T-helper 2 cell treated with Interferon-gamma antibody and Interleukin-4, amounts not matched to agents 5 μg/mL and 100 μg/mL, for 36 hours (primary cell): Measurements from ENCODE around the gene SLC7A5.
"Not testable (repeated sequence)": the region's sequence is repeated elsewhere in the genome, so short reads cannot be mapped to it uniquely, and the experiment has no call there.

Experiments
- DNase-seq: peaks from one replicate; pipeline ENCODE4 v3.0.0; 2021; ENCODE audit warnings: low spot score
- H3K27ac Mint-ChIP-seq: one replicate; pipeline ENCODE4 v1.8.0; 2021; ENCODE audit warnings: mild to moderate bottlenecking, mixed read lengths
- H3K27me3 Mint-ChIP-seq: one replicate; pipeline ENCODE4 v1.8.0; 2021; ENCODE audit warnings: low read depth, mixed read lengths
- H3K36me3 Mint-ChIP-seq: one replicate; pipeline ENCODE4 v1.8.0; 2021; ENCODE audit warnings: low read depth, mixed read lengths
- H3K4me1 Mint-ChIP-seq: one replicate; pipeline ENCODE4 v1.8.0; 2021; ENCODE audit warnings: low read depth, mixed read lengths
- H3K4me3 Mint-ChIP-seq: one replicate; pipeline ENCODE4 v1.8.0; 2022; ENCODE audit warnings: mild to moderate bottlenecking, moderate library complexity, mixed read lengths
- H3K9me3 Mint-ChIP-seq: one replicate; pipeline ENCODE4 v1.8.0; 2021; ENCODE audit warnings: mixed read lengths

Gene SLC7A5

GRCh38 chr16:87860553-87861299, 8.6 kb downstream of the SLC7A5 start:
- Mint-ChIP-seq H3K27me3 (no peaks in the 10 kb centered on the region), H3K4me1 (peaks cover 51% of the 10 kb centered on the region), H3K36me3 (peaks cover 55% of the 10 kb centered on the region), H3K9me3 (no peaks in the 10 kb centered on the region), H3K4me3 (peak overlapping the region; percentile 43), H3K27ac (peak overlapping the region; percentile 75)
- no peak for DNase-seq

DNA sequence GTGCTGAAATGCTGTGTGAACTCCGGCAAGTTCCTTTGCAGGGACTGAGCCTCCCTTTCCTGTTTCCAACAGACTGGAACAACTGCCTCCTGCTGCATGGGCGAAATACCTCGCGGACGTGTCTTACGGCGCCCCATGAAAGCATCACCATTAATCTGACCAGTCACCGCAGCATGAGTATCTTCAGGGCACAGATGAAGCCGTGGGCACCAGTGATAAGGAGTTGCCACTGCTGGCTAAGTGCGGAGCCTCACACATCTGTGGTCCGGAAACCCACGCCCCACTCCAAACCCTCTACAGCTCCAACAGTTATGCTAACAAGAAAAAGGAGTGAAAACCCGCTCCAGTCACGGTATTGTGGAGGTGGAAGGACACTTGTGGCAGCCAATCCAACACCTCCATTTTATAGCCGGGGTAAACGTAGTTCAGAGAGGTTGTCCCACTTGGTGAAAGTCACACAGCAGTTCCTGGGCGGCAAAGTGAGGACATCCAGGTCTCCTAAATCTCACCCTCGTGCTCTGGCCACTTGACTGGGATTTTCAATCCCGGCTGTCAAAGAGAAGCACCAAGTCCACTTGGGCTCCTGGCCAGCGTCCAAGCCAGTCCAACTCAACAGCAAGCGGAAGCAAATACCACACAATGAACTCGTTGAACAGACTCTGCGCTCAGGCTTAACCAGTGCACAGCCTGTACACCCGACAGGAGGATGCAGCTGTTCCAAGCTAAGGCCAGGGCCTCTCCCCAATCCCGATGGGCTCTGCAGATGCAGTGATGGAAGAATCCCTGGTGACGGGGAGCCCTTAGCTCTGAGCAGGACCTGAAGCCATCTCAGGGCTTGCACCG, 10.9 kb downstream of the SLC7A5 start:
- Mint-ChIP-seq H3K4me3 (peak overlapping the region; percentile 36), H3K36me3 (peaks cover 47% of the 10 kb centered on the region), H3K4me1 (peaks cover 52% of the 10 kb centered on the region), H3K27ac (peak overlapping the region; percentile 67)
- not testable (repeated sequence) for H3K27me3 Mint-ChIP-seq, DNase-seq, H3K9me3 Mint-ChIP-seq

- Mint-ChIP-seq H3K4me3 (peak overlapping the region; percentile 57), H3K4me1 (peaks cover 58% of the 10 kb centered on the region), H3K9me3 (no peaks in the 10 kb centered on the region), H3K27me3 (no peaks in the 10 kb centered on the region), H3K27ac (peak overlapping the region; percentile 93), H3K36me3 (peaks cover 50% of the 10 kb centered on the region)
- DNase-seq: no peak
Measured at GRCh38 chr16:87856791-87857228, 12.5 kb downstream of the SLC7A5 start.

DNA sequence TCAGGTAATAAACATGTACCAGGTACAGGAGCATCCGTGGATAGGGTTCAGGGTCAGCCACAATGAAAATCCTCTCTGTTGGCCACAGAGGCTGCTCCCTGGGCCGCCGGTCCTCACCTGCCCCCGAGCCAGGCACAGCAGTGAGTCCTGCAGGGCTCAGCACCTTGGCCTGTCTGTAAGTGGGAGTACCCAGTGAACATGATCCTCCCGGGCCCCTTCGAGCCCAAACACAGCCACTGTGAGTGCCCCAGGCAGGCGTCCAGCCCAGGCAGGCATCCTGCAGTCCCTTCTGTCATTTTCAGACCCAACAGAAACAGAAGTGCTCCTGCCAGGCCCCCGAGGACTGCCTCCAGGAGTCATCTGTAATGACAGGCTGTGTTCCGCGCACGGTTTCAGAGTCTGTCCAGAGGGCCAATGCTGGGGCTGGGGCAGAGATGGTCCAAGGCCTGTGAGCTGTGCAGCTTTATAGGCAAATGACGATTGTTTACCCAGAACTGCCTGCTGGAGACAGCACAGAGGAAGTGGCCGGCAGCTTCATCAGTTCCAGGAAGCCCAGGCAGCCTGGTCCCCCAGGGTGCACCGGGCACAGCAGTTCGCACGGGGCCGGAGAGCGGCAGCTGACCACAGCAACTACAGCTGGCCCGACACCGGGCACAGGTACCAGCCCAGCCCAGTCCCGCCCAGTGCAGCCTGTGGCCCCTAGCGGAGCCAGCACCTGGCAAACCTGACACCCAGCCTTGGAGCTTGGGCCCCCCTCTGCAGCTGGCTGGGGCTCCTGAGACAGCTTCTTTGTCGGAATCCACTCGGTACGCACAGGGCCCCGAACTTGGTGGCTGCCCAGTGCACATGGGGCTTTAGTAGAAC, 13.2 kb downstream of the SLC7A5 start:
- Mint-ChIP-seq H3K4me3 (peak overlapping the region; percentile 58), H3K27ac (peak overlapping the region; percentile 93), H3K4me1 (peaks cover 58% of the 10 kb centered on the region), H3K36me3 (peaks cover 46% of the 10 kb centered on the region), H3K27me3 (no peaks in the 10 kb centered on the region), H3K9me3 (no peaks in the 10 kb centered on the region)
- peak; percentile 50 for DNase-seq

- Mint-ChIP-seq H3K4me1 (peaks cover 56% of the 10 kb centered on the region), H3K27me3 (no peaks in the 10 kb centered on the region), H3K27ac (peak overlapping the region; percentile 93), H3K4me3 (peak overlapping the region; percentile 38), H3K9me3 (no peaks in the 10 kb centered on the region), H3K36me3 (peaks cover 49% of the 10 kb centered on the region)
- no peak for DNase-seq
Measured at GRCh38 chr16:87854907-87855683, 14.2 kb downstream of the SLC7A5 start.

GRCh38 chr16:87854053-87854906, 15.0 kb downstream of the SLC7A5 start:
- peak; percentile 37 for DNase-seq
- H3K4me3 Mint-ChIP-seq: peak overlapping the region; percentile 76

GRCh38 chr16:87853411-87854052, 15.8 kb downstream of the SLC7A5 start:
- H3K36me3 Mint-ChIP-seq: peaks cover 53% of the 10 kb centered on the region

More at GRCh38 chr16:87854053-87854906, 15.0 kb downstream of the SLC7A5 start:
- peaks cover 53% of the 10 kb centered on the region for H3K4me1 Mint-ChIP-seq
- peaks cover 51% of the 10 kb centered on the region for H3K36me3 Mint-ChIP-seq
- no peaks in the 10 kb centered on the region for H3K9me3 Mint-ChIP-seq
- H3K27me3 Mint-ChIP-seq: no peaks in the 10 kb centered on the region
- H3K27ac Mint-ChIP-seq: peak overlapping the region; percentile 93

GRCh38 chr16:87851601-87852000, 17.7 kb downstream of the SLC7A5 start:
- Mint-ChIP-seq H3K9me3 (no peaks in the 10 kb centered on the region), H3K27ac (no peak overlapping the region), H3K27me3 (no peaks in the 10 kb centered on the region), H3K4me3 (no peak overlapping the region), H3K4me1 (peaks cover 33% of the 10 kb centered on the region), H3K36me3 (peaks cover 47% of the 10 kb centered on the region)
- DNase-seq: no peak

More at GRCh38 chr16:87853411-87854052, 15.8 kb downstream of the SLC7A5 start:
- peak; percentile 83 for DNase-seq
- Mint-ChIP-seq H3K4me3 (peak overlapping the region; percentile 79), H3K27ac (peak overlapping the region; percentile 88), H3K4me1 (peaks cover 52% of the 10 kb centered on the region), H3K9me3 (no peaks in the 10 kb centered on the region), H3K27me3 (no peaks in the 10 kb centered on the region)

GRCh38 chr16:87851141-87851587, 18.1 kb downstream of the SLC7A5 start:
- Mint-ChIP-seq H3K4me3 (no peak overlapping the region), H3K27ac (no peak overlapping the region), H3K4me1 (peaks cover 32% of the 10 kb centered on the region), H3K36me3 (peaks cover 47% of the 10 kb centered on the region), H3K9me3 (no peaks in the 10 kb centered on the region), H3K27me3 (no peaks in the 10 kb centered on the region)
- DNase-seq: no peak

DNA sequence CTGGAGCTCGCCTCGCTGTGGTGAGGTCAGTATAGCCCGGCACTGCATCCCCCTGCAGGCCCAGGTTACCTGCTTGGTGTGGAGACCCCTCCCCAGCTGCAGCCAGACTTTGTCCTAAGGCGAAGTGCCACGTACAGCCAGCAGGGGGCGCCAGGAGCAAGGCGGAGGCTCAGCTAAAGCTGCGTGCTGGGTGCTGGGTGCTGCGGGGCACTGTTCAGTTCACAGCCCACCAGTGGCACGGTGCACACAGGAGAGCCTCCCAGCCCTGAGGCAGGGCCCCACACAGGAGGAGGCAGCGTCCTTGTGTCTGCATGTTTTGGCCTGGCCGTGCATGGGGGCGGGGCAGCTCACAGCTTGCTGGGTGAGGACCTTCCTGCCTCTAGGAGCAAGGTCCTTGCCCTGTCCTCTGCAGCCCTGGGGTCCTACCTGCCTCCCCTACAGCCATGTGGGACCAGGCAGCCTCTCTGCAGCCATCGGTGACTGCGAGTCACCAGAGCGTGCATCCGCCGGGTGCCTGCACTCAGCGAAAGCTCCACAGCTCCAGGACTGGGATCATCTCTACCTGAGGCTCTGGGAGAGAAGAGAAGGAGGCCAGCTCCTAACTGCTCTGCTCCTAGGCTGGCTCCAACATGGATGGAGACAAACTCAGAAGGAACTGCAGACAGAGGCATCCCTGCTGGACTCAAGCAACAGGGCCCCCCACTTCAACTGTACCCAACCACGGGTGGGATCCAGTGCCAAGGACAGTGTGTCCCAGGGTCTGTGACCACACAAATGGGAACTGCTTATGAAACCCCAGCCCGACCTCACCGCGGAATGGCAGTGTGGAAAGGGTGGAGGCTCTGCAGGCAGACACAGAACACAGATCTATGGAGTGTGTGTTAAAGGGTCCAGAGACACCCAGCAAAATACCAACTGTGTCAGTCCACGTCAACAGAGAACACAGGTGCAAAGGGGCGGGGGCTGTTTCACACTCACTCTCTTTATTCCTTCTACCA, 19.0 kb downstream of the SLC7A5 start:
- H3K27ac Mint-ChIP-seq: no peak overlapping the region
- peaks cover 24% of the 10 kb centered on the region for H3K4me1 Mint-ChIP-seq
- H3K9me3 Mint-ChIP-seq: no peaks in the 10 kb centered on the region
- H3K4me3 Mint-ChIP-seq: no peak overlapping the region
- peaks cover 39% of the 10 kb centered on the region for H3K36me3 Mint-ChIP-seq
- H3K27me3 Mint-ChIP-seq: no peaks in the 10 kb centered on the region
- DNase-seq: peak; percentile 55

GRCh38 chr16:87849419-87850008, 19.8 kb downstream of the SLC7A5 start:
- no peak for DNase-seq
- H3K9me3 Mint-ChIP-seq: no peaks in the 10 kb centered on the region
- H3K27me3 Mint-ChIP-seq: no peaks in the 10 kb centered on the region
- no peak overlapping the region for H3K4me3 Mint-ChIP-seq
- H3K4me1 Mint-ChIP-seq: peaks cover 20% of the 10 kb centered on the region
- H3K36me3 Mint-ChIP-seq: peaks cover 42% of the 10 kb centered on the region
- no peak overlapping the region for H3K27ac Mint-ChIP-seq
